GM21360 (cell line): ENCODE results near the gene GRIN1.

Source experiments
- ATAC-seq: cut with Tn5 transposase; IDR thresholded peaks from one replicate; pipeline ENCODE4 v1.9.1; 2021; ENCODE audit warnings: mild to moderate bottlenecking, moderate library complexity; ENCODE audit not compliant: unreplicated experiment

The GRIN1 gene

GRCh38 chr9:137138722-137139467 is at the start of gene GRIN1:
Gene GRIN1 (plus strand): TSS chr9:137139154. CDS start chr9:137139487, 333 bp downstream.
- ATAC-seq: no peak

- ATAC-seq: no peak
Measured at GRCh38 chr9:137089232-137089947, 49.6 kb upstream of the GRIN1 start.

- no peak for ATAC-seq
Measured at GRCh38 chr9:137095664-137096517, 43.1 kb upstream of the GRIN1 start.

- ATAC-seq: no peak
Measured at GRCh38 chr9:137096785-137097546, 42.0 kb upstream of the GRIN1 start.

GRCh38 chr9:137097761-137098462 is 41.0 kb upstream of the GRIN1 start:
- no peak for ATAC-seq

GRCh38 chr9:137099231-137099630 is 39.7 kb upstream of the GRIN1 start:
- ATAC-seq: no peak

GRCh38 chr9:137103206-137103999 is 35.6 kb upstream of the GRIN1 start:
- no peak for ATAC-seq

- ATAC-seq: no peak
Measured at GRCh38 chr9:137105814-137106661, 32.9 kb upstream of the GRIN1 start.

GRCh38 chr9:137106662-137107250 is 32.2 kb upstream of the GRIN1 start:
- no peak for ATAC-seq

GRCh38 chr9:137107312-137107921 is 31.5 kb upstream of the GRIN1 start:
- no peak for ATAC-seq

- ATAC-seq: no peak
Measured at GRCh38 chr9:137107982-137108381, 31.0 kb upstream of the GRIN1 start.

GRCh38 chr9:137108608-137109249 is 30.2 kb upstream of the GRIN1 start:
- ATAC-seq: no peak

GRCh38 chr9:137109250-137110146 is 29.5 kb upstream of the GRIN1 start:
- no peak for ATAC-seq

GRCh38 chr9:137110147-137110910 is 28.6 kb upstream of the GRIN1 start:
- no peak for ATAC-seq
